Tibial nerve (tissue), 4 donors: ENCODE measurements around the gene DPP10. TPM values are rescaled to one million over a fixed set of nuclear protein-coding genes. Genes with fewer than 3 reads are reported as not detected.
"Not testable (repeated sequence)": the region's sequence is repeated elsewhere in the genome, so short reads cannot be mapped to it uniquely, and the experiment has no call there.

Experiments
- DNase-seq, 2 donors: peaks; one replicate each; pipeline ENCODE4 v3.0.0-alpha.2; 2019; ENCODE audit warnings: low spot score in 2 of 2
- H3K27ac ChIP-seq, 4 donors: fragments of 200-600 bp; sonication (generic) in 3 of 4; one replicate each; pipeline ENCODE4 v1.5.1; 2017 to 2019; ENCODE audit warnings: mild to moderate bottlenecking in 1 of 4
- H3K27me3 ChIP-seq, 2 donors: fragments of 200-600 bp; sonication (generic) in 1 of 2; one replicate each; pipeline versions ENCODE4 v1.5.1 to v1.6.0; 2017 to 2019
- H3K36me3 ChIP-seq, 3 donors: fragments of 200-600 bp; sonication (generic); one replicate each; pipeline ENCODE4 v1.5.1; 2018 to 2019
- H3K4me1 ChIP-seq, 4 donors: fragments of 200-600 bp; sonication (generic) in 3 of 4; one replicate each; pipeline ENCODE4 v1.5.1; 2017 to 2019
- H3K4me3 ChIP-seq, 4 donors: fragments of 200-600 bp; sonication (generic) in 3 of 4; one replicate each; pipeline ENCODE4 v1.5.1; 2017 to 2019; ENCODE audit warnings: mild to moderate bottlenecking in 1 of 4, moderate library complexity in 1 of 4
- H3K9me3 ChIP-seq, 4 donors: fragments of 200-600 bp; sonication (generic) in 3 of 4; one replicate each; pipeline ENCODE4 v1.5.1; 2017 to 2019
- CTCF ChIP-seq, 5 experiments: fragments of 200-600 bp in 3 of 5; fragments of 450-650 bp in 2 of 5; sonication (generic) in 3 of 5; IDR thresholded peaks; one replicate each; pipeline ENCODE4 v1.5.1; 2016 to 2019; ENCODE audit warnings: antibody characterized with exemption in 5 of 5, mild to moderate bottlenecking in 3 of 5, moderate library complexity in 2 of 5
- EP300 ChIP-seq, 2 donors: sonication (generic); formaldehyde crosslinking; IDR thresholded peaks; one replicate each; pipeline ENCODE4 v1.6.1; 2017; ENCODE audit warnings: antibody characterized with exemption in 2 of 2, mild to moderate bottlenecking in 1 of 2
- POLR2A ChIP-seq, 2 donors: fragments of 450-650 bp; IDR thresholded peaks; one replicate each; pipeline ENCODE4 v1.6.1; 2017; ENCODE audit warnings: antibody characterized with exemption in 2 of 2, mild to moderate bottlenecking in 2 of 2, moderate library complexity in 2 of 2
- WGBS, 2 donors: methylation state at CpG; one replicate each; pipeline ENCODE4 v1.1.5; 2018; 5-methylcytosine and 5-hydroxymethylcytosine counted together
- total RNA-seq, 4 donors: library from RNA; depleted of rRNA; stranded (reverse); fragments of >200 nt; gene quantifications; one replicate each; pipeline ENCODE4 v1.1.0, GENCODE V29; 2016

DPP10 gene
- total RNA-seq, 4 donors from 2014 or later: 0.20 to 2.1 TPM; not detected in 2

GRCh38 chr2:114745700-114746099, 303.3 kb downstream of the DPP10 start:
- 64 to 70% methylated on average over 2 of the region's 2 CpGs for WGBS, 2 donors
- DNase-seq: no peak

GRCh38 chr2:114748175-114748574, 305.7 kb downstream of the DPP10 start:
- DNase-seq, H3K4me3 ChIP-seq, H3K4me1 ChIP-seq, H3K27ac ChIP-seq, H3K9me3 ChIP-seq, H3K27me3 ChIP-seq, H3K36me3 ChIP-seq: not testable (repeated sequence)
- WGBS, 2 donors: 85 to 92% methylated on average over 3 to 5 of the region's 5 CpGs

More at GRCh38 chr2:114745700-114746099, 303.3 kb downstream of the DPP10 start:
- Histone ChIP-seq H3K27me3 (no peaks in the 10 kb centered on the region), H3K36me3 (no peaks in the 10 kb centered on the region), H3K9me3 (no peaks in the 10 kb centered on the region), H3K4me1 (no peaks in the 10 kb centered on the region), H3K4me3 (no peak overlapping the region), H3K27ac (no peak overlapping the region)
- TF ChIP-seq POLR2A (IDR thresholded peaks at IDR 0.05) (no peak), EP300 (IDR thresholded peaks at IDR 0.05) (no peak)

GRCh38 chr2:114752425-114752824, 310.0 kb downstream of the DPP10 start:
- 73 to 78% methylated on average over 4 of the region's 4 CpGs for WGBS, 2 donors
- TF ChIP-seq EP300 (IDR thresholded peaks at IDR 0.05) (no peak), CTCF (IDR thresholded peaks at IDR 0.05) (no peak), POLR2A (IDR thresholded peaks at IDR 0.05) (no peak)
- H3K27me3 ChIP-seq: no peaks in the 10 kb centered on the region
- no peak overlapping the region for H3K27ac ChIP-seq
- no peaks in the 10 kb centered on the region for H3K9me3 ChIP-seq
- no peaks in the 10 kb centered on the region for H3K36me3 ChIP-seq
- H3K4me1 ChIP-seq: no peaks in the 10 kb centered on the region
- no peak for DNase-seq
- H3K4me3 ChIP-seq: no peak overlapping the region

- TF ChIP-seq POLR2A (IDR thresholded peaks at IDR 0.05) (no peak), CTCF (IDR thresholded peaks at IDR 0.05) (no peak)
- no peaks in the 10 kb centered on the region for H3K27me3 ChIP-seq
- WGBS, 2 donors: 92 to 95% methylated on average over 2 of the region's 2 CpGs
These were observed 310.7 kb downstream of the DPP10 start for GRCh38 chr2:114753145-114753544.

GRCh38 chr2:114754907-114755563, 312.6 kb downstream of the DPP10 start:
- Histone ChIP-seq H3K27me3 (no peaks in the 10 kb centered on the region), H3K4me1 (no peaks in the 10 kb centered on the region), H3K9me3 (no peaks in the 10 kb centered on the region), H3K27ac (no peak overlapping the region), H3K4me3 (no peak overlapping the region), H3K36me3 (no peaks in the 10 kb centered on the region)
- DNase-seq: no peak
- WGBS, 2 donors: 73 to 74% methylated on average over 3 of the region's 3 CpGs
- TF ChIP-seq CTCF (IDR thresholded peaks at IDR 0.05) (no peak), POLR2A (IDR thresholded peaks at IDR 0.05) (no peak), EP300 (IDR thresholded peaks at IDR 0.05) (no peak)

More at GRCh38 chr2:114753145-114753544, 310.7 kb downstream of the DPP10 start:
- H3K36me3 ChIP-seq: no peaks in the 10 kb centered on the region
- H3K27ac ChIP-seq: no peak overlapping the region
- no peak overlapping the region for H3K4me3 ChIP-seq
- H3K4me1 ChIP-seq: no peaks in the 10 kb centered on the region
- no peaks in the 10 kb centered on the region for H3K9me3 ChIP-seq
- DNase-seq: no peak

GRCh38 chr2:114762376-114762775, 319.9 kb downstream of the DPP10 start:
- Histone ChIP-seq H3K36me3 (no peaks in the 10 kb centered on the region), H3K27ac (no peak overlapping the region), H3K27me3 (no peaks in the 10 kb centered on the region), H3K4me3 (no peak overlapping the region), H3K4me1 (no peaks in the 10 kb centered on the region), H3K9me3 (no peaks in the 10 kb centered on the region)
- no peak for DNase-seq
- TF ChIP-seq POLR2A (IDR thresholded peaks at IDR 0.05): no peak
- WGBS, 2 donors: 39 to 70% methylated on average over 1 of the region's 1 CpG

DNA sequence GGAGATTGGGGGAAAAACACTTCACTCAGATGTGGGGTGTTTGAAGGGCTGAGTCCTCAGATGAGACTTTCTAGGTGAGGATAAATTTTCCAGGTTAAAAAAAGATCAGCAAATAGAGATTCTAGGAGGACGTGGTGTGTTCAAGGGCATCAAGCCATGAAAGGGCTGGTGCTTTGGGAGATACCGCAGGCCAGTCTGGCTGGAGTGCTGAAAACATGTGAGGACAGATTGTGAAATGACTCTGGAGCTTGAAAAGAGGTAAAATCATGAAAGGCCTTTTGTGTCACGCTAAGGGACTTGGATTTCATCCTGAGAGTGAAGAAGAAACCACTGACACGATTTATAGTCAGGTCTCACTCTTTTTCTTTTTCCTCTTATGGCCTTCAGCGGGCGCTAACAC, 320.5 kb downstream of the DPP10 start:
- H3K9me3 ChIP-seq: no peaks in the 10 kb centered on the region
- WGBS, 2 donors: 48 to 55% methylated on average over 6 of the region's 6 CpGs
- H3K36me3 ChIP-seq: no peaks in the 10 kb centered on the region
- TF ChIP-seq POLR2A (IDR thresholded peaks at IDR 0.05): no peak
- peak in 1 of 2 donors; percentile 40 for TF ChIP-seq EP300 (IDR thresholded peaks at IDR 0.05)
- H3K27ac ChIP-seq: no peak overlapping the region
- no peak overlapping the region for H3K4me3 ChIP-seq
- H3K4me1 ChIP-seq: no peaks in the 10 kb centered on the region
- H3K27me3 ChIP-seq: no peaks in the 10 kb centered on the region
- peak; percentile 21 to 65 for DNase-seq
